HCT116 (cell line): ENCODE measurements around the gene SLFN5.

Experiments
- CTCF ChIP-seq, 3 experiments: fragments of 200-600 bp in 1 of 3; sonication (generic) in 1 of 3; IDR thresholded peaks in 2 of 3; conservative IDR thresholded peaks in 1 of 3; 2 replicates each; pipeline ENCODE4 v1.5.1; 2012 to 2017; ENCODE audit warnings: low read depth in 2 of 3, low read length in 2 of 3, antibody characterized with exemption in 1 of 3, borderline replicate concordance in 1 of 3, control low read depth in 1 of 3, mild to moderate bottlenecking in 1 of 3, mixed read lengths in 1 of 3, mixed run types in 1 of 3, moderate library complexity in 1 of 3; ENCODE audit not compliant: insufficient read depth in 1 of 3
- JUND ChIP-seq: IDR thresholded peaks from 2 replicates; pipeline ENCODE4 v1.6.1; 2012
- POLR2AphosphoS5 ChIP-seq: IDR thresholded peaks from 2 replicates; pipeline ENCODE4 v1.6.1; 2011; ENCODE audit warnings: mild to moderate bottlenecking, low read depth, low read length, moderate library complexity

DNA sequence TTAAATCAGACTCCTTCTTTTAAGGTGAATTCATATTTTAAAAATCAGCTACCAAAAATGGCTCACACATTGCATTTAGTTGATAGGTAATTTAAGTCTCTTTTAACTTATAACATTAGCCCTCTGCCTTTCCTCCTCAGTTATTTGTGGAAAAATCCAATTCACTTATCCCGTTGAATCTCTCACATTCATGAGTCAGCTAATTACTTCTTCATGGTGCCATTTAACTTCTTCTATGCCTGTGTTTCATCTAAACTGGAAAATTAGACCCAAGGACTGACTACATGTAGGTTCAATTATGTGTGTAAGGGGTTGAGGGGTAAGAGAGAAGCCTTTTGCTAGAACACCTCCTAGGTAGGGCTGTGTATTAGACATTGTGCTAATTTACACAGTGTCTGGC is 18.4 kb upstream of the SLFN5 start:
- no peak for TF ChIP-seq CTCF (IDR thresholded peaks at IDR 0.05 in 2 of 3, conservative IDR thresholded peaks at IDR 0.05 in 1 of 3; ENCODE audit: borderline replicate concordance in 1 of 3, insufficient read depth in 1 of 3, low read depth in 2 of 3, low read length in 2 of 3)
- TF ChIP-seq POLR2AphosphoS5: no peak
- TF ChIP-seq JUND: no peak
